ENCODE results near the gene FYN.

FYN gene

GRCh38 chr6:111884068-111884467, 10.8 kb upstream of the FYN start:
- DNase-seq (ENCODE audit: low read depth in 2 of 2, low spot score in 1 of 2), result no peak

- DNase-seq (ENCODE audit: low read depth in 2 of 2, low spot score in 1 of 2), result no peak
Measured at GRCh38 chr6:111880181-111880888, 7.1 kb upstream of the FYN start.

GRCh38 chr6:111875741-111876140, 2.5 kb upstream of the FYN start:
- no peak for DNase-seq (ENCODE audit: low read depth in 2 of 2, low spot score in 1 of 2)

- peak; percentile 38 to 45 for DNase-seq (ENCODE audit: low read depth in 2 of 2, low spot score in 1 of 2)
Measured at GRCh38 chr6:111874025-111874415, 768 bp upstream of the FYN start.

- peak; percentile 28 to 64 for DNase-seq (ENCODE audit: low read depth in 2 of 2, low spot score in 1 of 2)
Measured at GRCh38 chr6:111872401-111873177, 663 bp downstream of the FYN start.

- DNase-seq (ENCODE audit: low read depth in 2 of 2, low spot score in 1 of 2), result no peak
Measured at GRCh38 chr6:111871725-111872400, 1.4 kb downstream of the FYN start.

- DNase-seq (ENCODE audit: low read depth in 2 of 2, low spot score in 1 of 2), result no peak
Measured at GRCh38 chr6:111871207-111871606, 2.0 kb downstream of the FYN start.

GRCh38 chr6:111870742-111871064, 2.5 kb downstream of the FYN start:
- no peak for DNase-seq (ENCODE audit: low read depth in 2 of 2, low spot score in 1 of 2)

- DNase-seq (ENCODE audit: low read depth in 2 of 2, low spot score in 1 of 2), result no peak
Measured at GRCh38 chr6:111870051-111870741, 3.1 kb downstream of the FYN start.

GRCh38 chr6:111866857-111867256, 6.4 kb downstream of the FYN start:
- DNase-seq (ENCODE audit: low read depth in 2 of 2, low spot score in 1 of 2), result no peak

GRCh38 chr6:111865909-111866546, 7.2 kb downstream of the FYN start:
- DNase-seq (ENCODE audit: low read depth in 2 of 2, low spot score in 1 of 2), result no peak

GRCh38 chr6:111865049-111865585, 8.1 kb downstream of the FYN start:
- no peak for DNase-seq (ENCODE audit: low read depth in 2 of 2, low spot score in 1 of 2)

- no peak for DNase-seq (ENCODE audit: low read depth in 2 of 2, low spot score in 1 of 2)
Measured at GRCh38 chr6:111864138-111865048, 8.9 kb downstream of the FYN start.

- no peak for DNase-seq (ENCODE audit: low read depth in 2 of 2, low spot score in 1 of 2)
Measured at GRCh38 chr6:111862741-111863140, 10.5 kb downstream of the FYN start.

- DNase-seq (ENCODE audit: low read depth in 2 of 2, low spot score in 1 of 2), result no peak
Measured at GRCh38 chr6:111862314-111862713, 10.9 kb downstream of the FYN start.

GRCh38 chr6:111861431-111861885, 11.8 kb downstream of the FYN start:
- DNase-seq (ENCODE audit: low read depth in 2 of 2, low spot score in 1 of 2), result no peak

- no peak for DNase-seq (ENCODE audit: low read depth in 2 of 2, low spot score in 1 of 2)
Measured at GRCh38 chr6:111858347-111858746, 14.9 kb downstream of the FYN start.

- no peak for DNase-seq (ENCODE audit: low read depth in 2 of 2, low spot score in 1 of 2)
Measured at GRCh38 chr6:111857674-111858337, 15.4 kb downstream of the FYN start.

- DNase-seq (ENCODE audit: low read depth in 2 of 2, low spot score in 1 of 2), result no peak
Measured at GRCh38 chr6:111855753-111856152, 17.5 kb downstream of the FYN start.
